ENCODE results near the gene PARD3B. TPM values are rescaled to one million over a fixed set of nuclear protein-coding genes. Genes with fewer than 3 reads are reported as not detected.

Gene PARD3B
- total RNA-seq, 1 donor from 2014 or later = 29.7 TPM

GRCh38 chr2:205646680-205647079 is 1101.4 kb downstream of the PARD3B start:
- peaks cover under 1% of the 10 kb centered on the region for H3K27me3 Mint-ChIP-seq
- TF ChIP-seq CTCF (IDR thresholded peaks at IDR 0.05; ENCODE audit: unreplicated experiment) = no peak
- no peaks in the 10 kb centered on the region for H3K36me3 Mint-ChIP-seq (ENCODE audit: insufficient read depth)
- DNase-seq (ENCODE audit: low spot score, unreplicated experiment) = no peak
- H3K27ac Mint-ChIP-seq = no peak overlapping the region
- H3K4me1 Mint-ChIP-seq (ENCODE audit: low read depth) = peaks cover 36% of the 10 kb centered on the region
- H3K4me3 Mint-ChIP-seq (ENCODE audit: low read depth) = no peak overlapping the region
- no peaks in the 10 kb centered on the region for H3K9me3 Mint-ChIP-seq (ENCODE audit: low read depth)

GRCh38 chr2:205650450-205650849 is 1105.2 kb downstream of the PARD3B start:
- no peak overlapping the region for H3K4me3 Mint-ChIP-seq (ENCODE audit: low read depth)
- DNase-seq (ENCODE audit: low spot score, unreplicated experiment) = no peak
- H3K27me3 Mint-ChIP-seq = peaks cover 14% of the 10 kb centered on the region
- H3K36me3 Mint-ChIP-seq (ENCODE audit: insufficient read depth) = no peaks in the 10 kb centered on the region
- H3K27ac Mint-ChIP-seq = no peak overlapping the region
- peaks cover 16% of the 10 kb centered on the region for H3K4me1 Mint-ChIP-seq (ENCODE audit: low read depth)
- no peak for TF ChIP-seq CTCF (IDR thresholded peaks at IDR 0.05; ENCODE audit: unreplicated experiment)
- H3K9me3 Mint-ChIP-seq (ENCODE audit: low read depth) = peaks cover 4% of the 10 kb centered on the region

GRCh38 chr2:205650931-205651330 is 1105.7 kb downstream of the PARD3B start:
- Mint-ChIP-seq H3K27me3 (peaks cover 14% of the 10 kb centered on the region), H3K4me1 (ENCODE audit: low read depth) (peaks cover 15% of the 10 kb centered on the region), H3K4me3 (ENCODE audit: low read depth) (no peak overlapping the region), H3K36me3 (ENCODE audit: insufficient read depth) (no peaks in the 10 kb centered on the region), H3K27ac (no peak overlapping the region), H3K9me3 (ENCODE audit: low read depth) (peaks cover 4% of the 10 kb centered on the region)
- TF ChIP-seq CTCF (IDR thresholded peaks at IDR 0.05; ENCODE audit: unreplicated experiment) = no peak
- no peak for DNase-seq (ENCODE audit: low spot score, unreplicated experiment)

- no peak overlapping the region for H3K4me3 Mint-ChIP-seq (ENCODE audit: low read depth)
- peaks cover 14% of the 10 kb centered on the region for H3K27me3 Mint-ChIP-seq
- peaks cover 4% of the 10 kb centered on the region for H3K9me3 Mint-ChIP-seq (ENCODE audit: low read depth)
- no peak overlapping the region for H3K27ac Mint-ChIP-seq
- no peaks in the 10 kb centered on the region for H3K36me3 Mint-ChIP-seq (ENCODE audit: insufficient read depth)
- TF ChIP-seq CTCF (IDR thresholded peaks at IDR 0.05; ENCODE audit: unreplicated experiment) = no peak
- H3K4me1 Mint-ChIP-seq (ENCODE audit: low read depth) = peaks cover 12% of the 10 kb centered on the region
- no peak for DNase-seq (ENCODE audit: low spot score, unreplicated experiment)
Measured at GRCh38 chr2:205651719-205652118, 1106.4 kb downstream of the PARD3B start.

DNA sequence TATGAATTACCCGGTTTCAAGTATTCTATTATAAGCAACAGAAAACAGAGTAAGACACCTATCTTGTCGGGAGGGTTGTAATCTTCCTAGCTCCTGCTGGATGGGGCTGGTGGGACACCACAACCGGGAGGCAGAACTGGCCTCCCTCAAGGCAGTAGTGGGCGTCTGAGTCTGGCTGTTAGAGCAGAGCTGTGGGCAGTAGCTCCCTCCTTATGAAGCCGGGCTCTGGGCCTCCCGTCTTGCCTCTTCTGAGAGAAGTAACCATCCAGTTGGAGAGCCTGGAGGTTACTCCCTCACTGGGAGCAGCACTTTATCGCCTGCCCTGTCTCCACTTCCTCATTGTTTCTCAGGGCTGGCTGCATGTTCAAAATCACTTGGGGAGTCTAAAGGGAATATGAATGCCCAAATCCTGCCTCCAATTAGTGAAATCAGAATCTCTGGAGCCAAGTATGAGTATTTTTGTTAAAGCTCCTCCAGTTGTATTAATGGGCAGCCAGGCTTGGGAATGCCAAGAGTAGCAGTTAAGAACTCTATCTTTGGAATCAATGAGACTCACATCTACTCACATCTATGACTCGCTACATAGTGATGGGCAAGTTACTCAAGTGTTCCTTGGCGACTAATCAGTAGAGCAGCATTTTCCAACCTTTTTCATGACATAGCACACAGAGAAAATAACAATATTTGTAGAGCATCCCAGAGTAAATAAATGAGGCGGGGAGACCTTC is 1109.8 kb downstream of the PARD3B start:
- Mint-ChIP-seq H3K27ac (no peak overlapping the region), H3K4me1 (ENCODE audit: low read depth) (peaks cover 7% of the 10 kb centered on the region), H3K36me3 (ENCODE audit: insufficient read depth) (no peaks in the 10 kb centered on the region), H3K4me3 (ENCODE audit: low read depth) (no peak overlapping the region), H3K9me3 (ENCODE audit: low read depth) (peaks cover 4% of the 10 kb centered on the region), H3K27me3 (peaks cover 16% of the 10 kb centered on the region)
- TF ChIP-seq CTCF (IDR thresholded peaks at IDR 0.05; ENCODE audit: unreplicated experiment) = no peak
- no peak for DNase-seq (ENCODE audit: low spot score, unreplicated experiment)

Measured in progenitor cell of endocrine pancreas (in vitro differentiated cells).